Activated naive CD8-positive, alpha-beta T cell treated with anti-CD3 and anti-CD28 coated beads, Interleukin-2, amount 50 U/mL, for 24 hours (primary cell): ENCODE data around the gene PTPRQ.

Experiments
- ATAC-seq: fragments of 150-1000 bp; cut with Tn5 transposase; one replicate; pipeline ENCODE4 v1.10.0; 2021
- DNase-seq: peaks from one replicate; pipeline ENCODE4 v3.0.0; 2021
- H3K27ac Mint-ChIP-seq: one replicate; pipeline ENCODE4 v1.8.0; 2021; ENCODE audit warnings: mild to moderate bottlenecking, mixed read lengths
- H3K27me3 Mint-ChIP-seq: one replicate; pipeline ENCODE4 v1.8.0; 2021; ENCODE audit warnings: mixed read lengths
- H3K36me3 Mint-ChIP-seq: one replicate; pipeline ENCODE4 v1.8.0; 2021; ENCODE audit warnings: low read depth, mixed read lengths
- H3K4me1 Mint-ChIP-seq: one replicate; pipeline ENCODE4 v1.8.0; 2021; ENCODE audit warnings: mixed read lengths
- H3K4me3 Mint-ChIP-seq: one replicate; pipeline ENCODE4 v1.8.0; 2021; ENCODE audit warnings: mild to moderate bottlenecking, moderate library complexity, mixed read lengths
- H3K9me3 Mint-ChIP-seq: one replicate; pipeline ENCODE4 v1.8.0; 2021; ENCODE audit warnings: mixed read lengths

Gene PTPRQ

GRCh38 chr12:80679346-80680131 lies 235.5 kb downstream of the PTPRQ start:
- Mint-ChIP-seq H3K4me3 (no peak overlapping the region), H3K27me3 (no peaks in the 10 kb centered on the region), H3K9me3 (no peaks in the 10 kb centered on the region), H3K36me3 (no peaks in the 10 kb centered on the region), H3K4me1 (no peaks in the 10 kb centered on the region), H3K27ac (no peak overlapping the region)
- ATAC-seq (no peak), DNase-seq (no peak)

- Mint-ChIP-seq H3K4me3 (no peak overlapping the region), H3K9me3 (peaks cover 9% of the 10 kb centered on the region), H3K36me3 (no peaks in the 10 kb centered on the region), H3K27me3 (no peaks in the 10 kb centered on the region), H3K27ac (no peak overlapping the region), H3K4me1 (no peaks in the 10 kb centered on the region)
- DNase-seq (no peak), ATAC-seq (no peak)
Observed at GRCh38 chr12:80681287-80681686, 237.3 kb downstream of the PTPRQ start.

DNA sequence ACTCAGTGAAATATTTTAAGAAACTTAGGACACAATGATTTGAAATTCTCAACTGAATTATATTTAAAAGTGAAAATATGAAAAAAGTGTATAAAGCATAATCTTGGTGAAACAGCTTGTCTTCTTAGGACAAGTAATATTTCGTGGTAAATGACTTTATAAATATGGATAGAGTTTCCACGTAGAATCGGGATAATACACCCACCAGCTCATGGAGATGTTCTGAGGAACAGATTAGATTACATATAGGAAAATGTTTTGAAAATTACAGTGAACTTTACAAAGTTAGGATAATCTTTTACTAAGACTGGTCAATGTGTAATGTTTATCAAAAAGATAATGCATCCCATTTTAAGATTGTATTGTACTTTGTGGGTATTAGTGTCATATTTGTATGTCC lies 237.8 kb downstream of the PTPRQ start:
- Mint-ChIP-seq H3K36me3 (no peaks in the 10 kb centered on the region), H3K9me3 (peaks cover 10% of the 10 kb centered on the region), H3K4me3 (no peak overlapping the region), H3K27ac (no peak overlapping the region), H3K4me1 (no peaks in the 10 kb centered on the region), H3K27me3 (no peaks in the 10 kb centered on the region)
- no peak for DNase-seq
- ATAC-seq = no peak

GRCh38 chr12:80684077-80684495 lies 240.1 kb downstream of the PTPRQ start:
- Mint-ChIP-seq H3K27ac (no peak overlapping the region), H3K9me3 (peaks cover 10% of the 10 kb centered on the region), H3K27me3 (no peaks in the 10 kb centered on the region), H3K36me3 (no peaks in the 10 kb centered on the region), H3K4me1 (no peaks in the 10 kb centered on the region), H3K4me3 (no peak overlapping the region)
- ATAC-seq (no peak), DNase-seq (no peak)

- no peak overlapping the region for H3K27ac Mint-ChIP-seq
- ATAC-seq (no peak), DNase-seq (no peak)
- no peaks in the 10 kb centered on the region for H3K27me3 Mint-ChIP-seq
- no peaks in the 10 kb centered on the region for H3K36me3 Mint-ChIP-seq
- no peaks in the 10 kb centered on the region for H3K4me1 Mint-ChIP-seq
- peaks cover 10% of the 10 kb centered on the region for H3K9me3 Mint-ChIP-seq
- no peak overlapping the region for H3K4me3 Mint-ChIP-seq
Observed at GRCh38 chr12:80690090-80690489, 246.1 kb downstream of the PTPRQ start.

DNA sequence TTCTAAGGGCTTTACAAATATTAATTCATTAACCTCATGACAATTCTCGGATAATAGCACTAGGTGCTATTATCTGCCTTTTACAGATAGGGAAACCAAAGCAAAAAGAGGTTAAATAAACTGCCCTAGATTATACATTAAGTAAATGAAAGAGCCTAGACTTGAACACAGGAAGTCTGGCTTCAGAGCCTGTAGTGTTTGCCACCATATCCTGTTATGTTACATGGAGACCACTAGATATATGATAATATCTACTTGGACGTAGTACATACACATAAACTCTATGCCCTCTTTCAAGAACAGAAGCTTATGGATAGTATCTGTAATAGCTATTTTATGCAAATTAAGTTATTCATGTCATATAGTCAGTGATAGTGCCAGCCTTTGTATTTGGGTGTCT lies 246.5 kb downstream of the PTPRQ start:
- H3K36me3 Mint-ChIP-seq = no peaks in the 10 kb centered on the region
- H3K27ac Mint-ChIP-seq = no peak overlapping the region
- no peak overlapping the region for H3K4me3 Mint-ChIP-seq
- H3K4me1 Mint-ChIP-seq = no peaks in the 10 kb centered on the region
- H3K27me3 Mint-ChIP-seq = no peaks in the 10 kb centered on the region
- DNase-seq = no peak
- ATAC-seq = no peak
- H3K9me3 Mint-ChIP-seq = peaks cover 9% of the 10 kb centered on the region

GRCh38 chr12:80692114-80692513 lies 248.1 kb downstream of the PTPRQ start:
- Mint-ChIP-seq H3K36me3 (no peaks in the 10 kb centered on the region), H3K27ac (no peak overlapping the region), H3K9me3 (no peaks in the 10 kb centered on the region), H3K27me3 (no peaks in the 10 kb centered on the region), H3K4me1 (no peaks in the 10 kb centered on the region), H3K4me3 (no peak overlapping the region)
- ATAC-seq = no peak
- DNase-seq = no peak

DNA sequence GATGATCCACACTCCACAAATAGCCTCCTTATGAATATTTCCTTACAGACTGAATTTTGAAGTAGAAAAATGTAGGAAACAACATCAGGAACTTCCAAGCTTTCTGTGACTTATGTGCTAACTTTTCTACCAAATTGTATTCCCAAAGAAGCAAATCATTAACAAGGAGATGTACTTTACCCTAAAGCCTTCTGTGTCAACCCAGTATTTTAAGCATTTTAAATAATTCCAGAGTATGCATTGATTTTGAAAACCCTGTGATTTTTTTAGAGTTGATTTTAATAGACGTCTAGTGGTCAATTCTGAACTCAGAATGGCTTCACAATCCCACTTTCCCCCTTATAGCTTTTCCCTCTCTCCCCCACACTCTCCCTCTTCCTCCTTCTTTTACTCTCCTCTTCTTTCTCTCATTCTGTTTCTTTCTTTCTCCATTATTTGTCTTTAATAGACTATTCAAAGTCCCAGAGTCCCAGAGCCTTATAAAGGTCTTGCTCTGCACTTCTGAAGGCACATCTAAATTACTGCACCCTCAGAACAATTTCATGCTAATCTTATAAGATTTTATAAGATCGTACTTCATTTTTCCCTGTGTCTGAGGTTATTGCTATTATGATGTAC lies 253.3 kb downstream of the PTPRQ start:
- H3K9me3 Mint-ChIP-seq = no peaks in the 10 kb centered on the region
- no peaks in the 10 kb centered on the region for H3K4me1 Mint-ChIP-seq
- H3K4me3 Mint-ChIP-seq = no peak overlapping the region
- ATAC-seq = no peak
- H3K36me3 Mint-ChIP-seq = no peaks in the 10 kb centered on the region
- DNase-seq = no peak
- no peak overlapping the region for H3K27ac Mint-ChIP-seq
- H3K27me3 Mint-ChIP-seq = no peaks in the 10 kb centered on the region

GRCh38 chr12:80698256-80698655 lies 254.2 kb downstream of the PTPRQ start:
- DNase-seq = no peak
- peaks cover 2% of the 10 kb centered on the region for H3K9me3 Mint-ChIP-seq
- no peak for ATAC-seq
- no peaks in the 10 kb centered on the region for H3K4me1 Mint-ChIP-seq
- no peaks in the 10 kb centered on the region for H3K36me3 Mint-ChIP-seq
- H3K4me3 Mint-ChIP-seq = no peak overlapping the region
- no peaks in the 10 kb centered on the region for H3K27me3 Mint-ChIP-seq
- H3K27ac Mint-ChIP-seq = no peak overlapping the region

DNA sequence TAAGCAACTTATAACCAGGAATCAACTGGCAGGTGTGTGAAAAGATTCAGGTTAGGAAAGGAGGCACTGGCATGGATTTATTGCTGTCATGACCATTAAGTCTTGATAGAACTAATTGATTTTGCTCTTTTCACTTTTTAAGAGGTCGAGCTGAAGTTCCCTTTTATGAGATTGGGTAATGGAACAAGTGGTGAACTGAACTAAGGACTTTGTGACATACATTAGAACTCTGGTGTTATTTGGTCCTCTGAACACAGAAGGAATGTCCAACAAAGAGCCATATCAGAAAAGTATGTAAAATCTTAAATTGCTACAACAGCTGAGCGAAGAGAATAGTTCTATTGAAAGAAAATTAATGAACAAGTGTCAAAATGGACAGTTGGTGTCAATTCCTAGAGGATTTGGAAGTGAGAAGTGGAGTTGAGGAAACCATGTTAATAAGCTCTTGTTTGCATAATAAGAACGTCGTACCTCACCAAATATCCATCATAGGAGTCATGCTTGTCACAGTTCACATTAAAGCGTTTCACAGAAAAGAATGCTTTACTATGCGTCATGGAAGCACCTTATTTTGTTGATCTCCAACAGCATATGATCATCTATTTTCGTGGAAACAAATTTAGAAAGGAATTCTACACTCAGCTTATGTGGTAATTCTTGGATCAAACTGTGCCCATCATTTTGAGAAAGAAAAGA lies 255.0 kb downstream of the PTPRQ start:
- Mint-ChIP-seq H3K27me3 (no peaks in the 10 kb centered on the region), H3K4me1 (no peaks in the 10 kb centered on the region), H3K27ac (no peak overlapping the region), H3K4me3 (no peak overlapping the region), H3K9me3 (peaks cover 4% of the 10 kb centered on the region), H3K36me3 (no peaks in the 10 kb centered on the region)
- DNase-seq = no peak
- ATAC-seq = no peak

GRCh38 chr12:80700327-80700726 lies 256.3 kb downstream of the PTPRQ start:
- H3K4me1 Mint-ChIP-seq = no peaks in the 10 kb centered on the region
- H3K4me3 Mint-ChIP-seq = no peak overlapping the region

DNA sequence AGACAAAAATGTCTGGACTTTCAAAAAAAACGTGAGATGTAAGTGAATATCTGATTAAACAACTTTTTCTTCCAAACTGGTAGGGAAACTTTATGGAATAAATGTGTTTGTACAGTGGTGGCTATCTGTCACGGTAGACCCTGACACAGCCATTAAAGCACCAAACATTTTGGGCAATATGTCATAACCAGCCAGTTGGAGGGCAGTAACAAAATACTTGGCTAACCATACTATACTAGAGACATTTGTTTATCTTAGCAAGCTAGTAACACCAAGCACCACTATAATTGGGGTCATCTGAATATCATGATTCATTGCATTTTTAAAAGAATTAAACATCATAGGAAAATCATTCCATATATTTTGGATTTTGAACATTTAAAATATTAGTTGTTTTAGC lies 257.4 kb downstream of the PTPRQ start:
- no peaks in the 10 kb centered on the region for H3K36me3 Mint-ChIP-seq
- peaks cover 1% of the 10 kb centered on the region for H3K27me3 Mint-ChIP-seq
- ATAC-seq = no peak
- peaks cover 4% of the 10 kb centered on the region for H3K9me3 Mint-ChIP-seq
- no peaks in the 10 kb centered on the region for H3K4me1 Mint-ChIP-seq
- H3K27ac Mint-ChIP-seq = no peak overlapping the region
- no peak for DNase-seq
- no peak overlapping the region for H3K4me3 Mint-ChIP-seq

More at GRCh38 chr12:80700327-80700726, 256.3 kb downstream of the PTPRQ start:
- Mint-ChIP-seq H3K27ac (no peak overlapping the region), H3K9me3 (peaks cover 4% of the 10 kb centered on the region), H3K36me3 (no peaks in the 10 kb centered on the region), H3K27me3 (no peaks in the 10 kb centered on the region)
- ATAC-seq = no peak
- no peak for DNase-seq

DNA sequence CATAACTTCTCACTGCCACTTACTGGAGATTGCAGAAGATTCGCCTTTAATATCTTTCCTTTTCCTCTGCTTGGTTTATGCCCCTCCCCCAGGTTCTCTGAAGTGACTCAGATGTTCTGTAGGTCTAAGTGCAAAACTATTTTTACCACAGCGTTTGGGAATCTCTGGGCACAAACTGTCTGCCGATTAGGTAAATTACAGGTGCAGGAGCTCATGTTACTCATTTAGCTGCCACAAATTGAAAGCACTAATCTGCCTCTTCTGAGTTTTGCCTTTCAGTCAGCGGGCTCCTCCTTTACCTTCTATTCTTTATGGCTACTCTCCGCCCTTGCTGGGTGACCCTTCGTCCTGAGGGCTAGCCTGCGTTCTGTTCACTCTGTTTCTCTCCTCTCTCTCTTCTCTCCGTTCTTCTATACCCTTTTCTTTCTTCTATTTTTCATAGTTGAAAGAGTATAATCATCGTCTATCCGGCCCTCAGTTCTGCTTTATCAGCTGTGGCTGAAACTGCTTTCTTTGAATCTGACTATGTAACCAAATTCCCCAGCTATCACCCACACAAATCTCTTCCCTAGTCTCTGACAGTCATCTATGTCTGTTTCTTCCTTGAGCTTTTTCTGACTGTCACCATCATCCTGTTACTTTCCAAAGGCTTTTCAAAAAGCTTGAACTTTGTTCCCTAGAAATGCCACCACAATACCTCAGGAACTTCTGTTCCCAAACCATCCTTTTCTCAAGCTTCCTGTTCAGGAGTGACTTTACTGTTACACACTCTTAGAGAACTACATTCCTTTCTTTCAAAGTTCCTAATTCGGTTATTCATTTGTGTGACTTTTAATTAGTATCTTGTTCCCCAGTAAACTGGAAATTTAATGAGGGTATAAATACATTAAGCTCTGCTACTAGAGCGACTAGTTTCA lies 259.1 kb downstream of the PTPRQ start:
- H3K27me3 Mint-ChIP-seq = peaks cover 14% of the 10 kb centered on the region
- ATAC-seq (no peak), DNase-seq (no peak)
- no peak overlapping the region for H3K27ac Mint-ChIP-seq
- H3K9me3 Mint-ChIP-seq = peaks cover 4% of the 10 kb centered on the region
- no peaks in the 10 kb centered on the region for H3K36me3 Mint-ChIP-seq
- no peaks in the 10 kb centered on the region for H3K4me1 Mint-ChIP-seq
- no peak overlapping the region for H3K4me3 Mint-ChIP-seq

DNA sequence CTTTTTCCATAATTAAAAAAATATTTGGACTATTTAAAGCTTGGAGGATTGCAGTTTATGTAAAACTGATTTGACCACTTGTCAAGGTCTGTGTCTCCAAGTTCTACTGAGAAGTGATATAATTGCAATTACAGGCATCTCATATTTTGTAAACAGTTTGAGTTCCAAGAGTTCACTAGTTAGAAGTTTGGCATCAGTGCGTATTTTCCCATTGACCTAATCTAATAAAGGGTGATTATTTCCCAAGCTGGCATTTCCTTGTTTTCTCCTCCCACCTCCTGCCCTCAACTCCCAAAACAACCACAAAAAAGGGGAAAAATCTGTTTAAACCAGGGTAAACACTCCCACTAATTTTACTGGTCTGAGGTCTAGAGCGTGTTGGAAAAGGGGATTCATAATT lies 260.4 kb downstream of the PTPRQ start:
- Mint-ChIP-seq H3K27ac (no peak overlapping the region), H3K9me3 (peaks cover 4% of the 10 kb centered on the region), H3K36me3 (no peaks in the 10 kb centered on the region), H3K4me1 (no peaks in the 10 kb centered on the region), H3K4me3 (no peak overlapping the region), H3K27me3 (peaks cover 25% of the 10 kb centered on the region)
- no peak for ATAC-seq
- DNase-seq = no peak
